CD4-positive, alpha-beta memory T cell (primary cell): ENCODE results near the gene PLCZ1. TPM values are rescaled to one million over a fixed set of nuclear protein-coding genes. Genes with fewer than 3 reads are reported as not detected.

Source experiments
- CTCF ChIA-PET: fragments of 350-600 bp; sonication (Branson Sonifier 250); formaldehyde crosslinking; loops from one replicate; lab custom pipeline; 2021; ENCODE audit warnings: inconsistent platforms; ENCODE audit not compliant: partially characterized antibody; lab: Charles Lee
- POLR2A ChIA-PET: fragments of 350-600 bp; sonication (Branson Sonifier 250); formaldehyde crosslinking; loops from one replicate; lab custom pipeline; 2021; ENCODE audit not compliant: partially characterized antibody; lab: Charles Lee
- DNase-seq, 5 donors: peaks; one replicate each; pipeline versions ENCODE4 v3.0.0 to v3.0.0-alpha.2; 2020 to 2022; ENCODE audit warnings: mixed read lengths in 1 of 5
- H3K27ac ChIP-seq: one replicate; pipeline ENCODE4 v1.7.0; 2013; ENCODE audit warnings: low read depth, low read length
- H3K27me3 ChIP-seq: 2 replicates; pipeline ENCODE4 v1.7.0; 2013; ENCODE audit warnings: mild to moderate bottlenecking, low read length, moderate library complexity; ENCODE audit not compliant: insufficient read depth
- H3K36me3 ChIP-seq: 2 replicates; pipeline ENCODE4 v1.7.0; 2013; ENCODE audit warnings: mild to moderate bottlenecking, low read length, moderate library complexity; ENCODE audit not compliant: insufficient read depth
- H3K4me1 ChIP-seq: 2 replicates; pipeline ENCODE4 v1.7.0; 2013; ENCODE audit warnings: mild to moderate bottlenecking, low read length, moderate library complexity; ENCODE audit not compliant: insufficient read depth
- H3K4me3 ChIP-seq, 2 donors: one replicate each; pipeline ENCODE4 v1.7.0; 2013; ENCODE audit warnings: low read length in 2 of 2, mild to moderate bottlenecking in 1 of 2
- H3K9me3 ChIP-seq, 2 donors: one replicate each; pipeline ENCODE4 v1.7.0; 2013; ENCODE audit warnings: low read length in 2 of 2, control low read depth in 1 of 2; ENCODE audit not compliant: control insufficient read depth in 1 of 2
- H3K27ac Mint-ChIP-seq, 7 donors: one replicate each; pipeline ENCODE4 v1.8.0; 2020 to 2021; ENCODE audit warnings: mixed read lengths in 7 of 7, mild to moderate bottlenecking in 6 of 7, inconsistent platforms in 3 of 7, moderate library complexity in 3 of 7
- H3K27me3 Mint-ChIP-seq, 2 donors: one replicate each; pipeline ENCODE4 v1.8.0; 2020 to 2021; ENCODE audit warnings: mixed read lengths in 2 of 2
- H3K36me3 Mint-ChIP-seq, 2 donors: one replicate each; pipeline ENCODE4 v1.8.0; 2020 to 2021; ENCODE audit warnings: mixed read lengths in 2 of 2, inconsistent platforms in 1 of 2, mild to moderate bottlenecking in 1 of 2
- H3K4me1 Mint-ChIP-seq, 4 donors: one replicate each; pipeline ENCODE4 v1.8.0; 2020 to 2021; ENCODE audit warnings: mixed read lengths in 4 of 4, mild to moderate bottlenecking in 1 of 4
- H3K4me3 Mint-ChIP-seq, 8 donors: one replicate each; pipeline ENCODE4 v1.8.0; 2020 to 2021; ENCODE audit warnings: mixed read lengths in 8 of 8, mild to moderate bottlenecking in 7 of 8, moderate library complexity in 6 of 8, inconsistent platforms in 3 of 8
- H3K9me3 Mint-ChIP-seq, 8 donors: one replicate each; pipeline ENCODE4 v1.8.0; 2020 to 2021; ENCODE audit warnings: mixed read lengths in 8 of 8, mild to moderate bottlenecking in 5 of 8, inconsistent platforms in 3 of 8, moderate library complexity in 1 of 8
- intact Hi-C: fragments of 100-400 bp; cut with micrococcal nuclease; formaldehyde crosslinking; loops from one replicate; pipeline ENCODE4 v1.15.1; 2023
- polyA plus RNA-seq, 2 donors: library from polyadenylated mRNA; unstranded; fragments of 300-500 nt; fragmentation: Illumina TruSeq; gene quantifications; one replicate each; pipeline ENCODE4 v1.2.3, GENCODE V29; 2021
- total RNA-seq, 2 experiments: library from RNA; stranded (reverse); gene quantifications; one replicate each; pipeline ENCODE4 v1.2.3, GENCODE V29; 2021

PLCZ1 gene
- total and polyA plus RNA-seq, 4 experiments from 2014 or later, result not detected

GRCh38 chr12:18752947-18753346 is 15.1 kb upstream of the PLCZ1 start:
- H3K4me1 Mint-ChIP-seq, result no peaks in the 10 kb centered on the region
- no peak overlapping the region for H3K4me3 Mint-ChIP-seq
- H3K9me3 Mint-ChIP-seq, result no peaks in the 10 kb centered on the region
- Histone ChIP-seq H3K36me3 (no peaks in the 10 kb centered on the region), H3K4me1 (no peaks in the 10 kb centered on the region), H3K4me3 (no peak overlapping the region), H3K27ac (no peak overlapping the region), H3K27me3 (no peaks in the 10 kb centered on the region), H3K9me3 (no peaks in the 10 kb centered on the region)
- H3K36me3 Mint-ChIP-seq, result no peaks in the 10 kb centered on the region
- ChIA-PET POLR2A (no interaction called here), CTCF (no interaction called here)
- DNase-seq, result no peak
- H3K27ac Mint-ChIP-seq, result no peak overlapping the region
- H3K27me3 Mint-ChIP-seq, result no peaks in the 10 kb centered on the region
- intact Hi-C loops, result no loop called here

GRCh38 chr12:18752280-18752920 is 14.6 kb upstream of the PLCZ1 start:
- CTCF ChIA-PET, result no interaction called here
- Histone ChIP-seq H3K36me3 (no peaks in the 10 kb centered on the region), H3K27ac (no peak overlapping the region), H3K9me3 (no peaks in the 10 kb centered on the region), H3K4me1 (no peaks in the 10 kb centered on the region), H3K27me3 (no peaks in the 10 kb centered on the region), H3K4me3 (no peak overlapping the region)
- Mint-ChIP-seq H3K27ac (no peak overlapping the region), H3K4me1 (no peaks in the 10 kb centered on the region), H3K36me3 (no peaks in the 10 kb centered on the region), H3K27me3 (no peaks in the 10 kb centered on the region), H3K9me3 (no peaks in the 10 kb centered on the region), H3K4me3 (no peak overlapping the region)
- intact Hi-C loops, result no loop called here
- POLR2A ChIA-PET, result no interaction called here
- DNase-seq, result no peak

GRCh38 chr12:18751866-18752265 is 14.1 kb upstream of the PLCZ1 start:
- intact Hi-C loops, result no loop called here
- Histone ChIP-seq H3K36me3 (no peaks in the 10 kb centered on the region), H3K9me3 (no peaks in the 10 kb centered on the region), H3K4me3 (no peak overlapping the region), H3K27ac (no peak overlapping the region), H3K4me1 (no peaks in the 10 kb centered on the region), H3K27me3 (no peaks in the 10 kb centered on the region)
- no peak overlapping the region for H3K27ac Mint-ChIP-seq
- H3K9me3 Mint-ChIP-seq, result no peaks in the 10 kb centered on the region
- ChIA-PET POLR2A (no interaction called here), CTCF (no interaction called here)
- no peaks in the 10 kb centered on the region for H3K27me3 Mint-ChIP-seq
- H3K4me1 Mint-ChIP-seq, result no peaks in the 10 kb centered on the region
- no peak for DNase-seq
- no peak overlapping the region for H3K4me3 Mint-ChIP-seq
- H3K36me3 Mint-ChIP-seq, result no peaks in the 10 kb centered on the region

GRCh38 chr12:18750085-18750484 is 12.3 kb upstream of the PLCZ1 start:
- Histone ChIP-seq H3K9me3 (no peaks in the 10 kb centered on the region), H3K36me3 (no peaks in the 10 kb centered on the region), H3K4me1 (no peaks in the 10 kb centered on the region), H3K27me3 (no peaks in the 10 kb centered on the region), H3K27ac (no peak overlapping the region), H3K4me3 (no peak overlapping the region)
- no peaks in the 10 kb centered on the region for H3K4me1 Mint-ChIP-seq
- POLR2A ChIA-PET, result no interaction called here
- no peak overlapping the region for H3K27ac Mint-ChIP-seq
- H3K27me3 Mint-ChIP-seq, result no peaks in the 10 kb centered on the region
- intact Hi-C loops, result no loop called here
- H3K36me3 Mint-ChIP-seq, result no peaks in the 10 kb centered on the region
- H3K4me3 Mint-ChIP-seq, result no peak overlapping the region
- no peak for DNase-seq
- CTCF ChIA-PET, result no interaction called here
- H3K9me3 Mint-ChIP-seq, result peaks cover 0 to 4% (median 0%) of the 10 kb centered on the region in 8 donors

GRCh38 chr12:18749386-18749957 is 11.7 kb upstream of the PLCZ1 start:
- intact Hi-C loops, result no loop called here
- Mint-ChIP-seq H3K4me1 (no peaks in the 10 kb centered on the region), H3K27me3 (no peaks in the 10 kb centered on the region), H3K27ac (no peak overlapping the region), H3K4me3 (no peak overlapping the region), H3K9me3 (peaks cover 0 to 4% (median 0%) of the 10 kb centered on the region in 8 donors), H3K36me3 (no peaks in the 10 kb centered on the region)
- no peaks in the 10 kb centered on the region for H3K27me3 ChIP-seq
- H3K9me3 ChIP-seq, result no peaks in the 10 kb centered on the region
- ChIA-PET POLR2A (no interaction called here), CTCF (no interaction called here)
- no peak overlapping the region for H3K4me3 ChIP-seq
- no peak overlapping the region for H3K27ac ChIP-seq
- no peaks in the 10 kb centered on the region for H3K4me1 ChIP-seq
- DNase-seq, result no peak
- H3K36me3 ChIP-seq, result no peaks in the 10 kb centered on the region

GRCh38 chr12:18747895-18748294 is 10.1 kb upstream of the PLCZ1 start:
- peaks cover 0 to 4% (median 0%) of the 10 kb centered on the region in 8 donors for H3K9me3 Mint-ChIP-seq
- Histone ChIP-seq H3K27ac (no peak overlapping the region), H3K27me3 (no peaks in the 10 kb centered on the region), H3K4me1 (no peaks in the 10 kb centered on the region), H3K4me3 (no peak overlapping the region), H3K36me3 (no peaks in the 10 kb centered on the region), H3K9me3 (no peaks in the 10 kb centered on the region)
- H3K36me3 Mint-ChIP-seq, result no peaks in the 10 kb centered on the region
- ChIA-PET CTCF (no interaction called here), POLR2A (no interaction called here)
- no peak for DNase-seq
- intact Hi-C loops, result no loop called here
- no peak overlapping the region for H3K27ac Mint-ChIP-seq
- no peaks in the 10 kb centered on the region for H3K27me3 Mint-ChIP-seq
- no peak overlapping the region for H3K4me3 Mint-ChIP-seq
- H3K4me1 Mint-ChIP-seq, result no peaks in the 10 kb centered on the region

GRCh38 chr12:18731156-18731555 is 6.7 kb downstream of the PLCZ1 start:
- Mint-ChIP-seq H3K27ac (no peak overlapping the region), H3K9me3 (peaks cover 0 to 14% (median 6%) of the 10 kb centered on the region in 8 donors)
- CTCF ChIA-PET, result no interaction called here

More at GRCh38 chr12:18731156-18731555, 6.7 kb downstream of the PLCZ1 start:
- Mint-ChIP-seq H3K4me3 (no peak overlapping the region), H3K36me3 (no peaks in the 10 kb centered on the region), H3K4me1 (no peaks in the 10 kb centered on the region), H3K27me3 (no peaks in the 10 kb centered on the region)
- no peak overlapping the region for H3K4me3 ChIP-seq
- no peaks in the 10 kb centered on the region for H3K4me1 ChIP-seq
- DNase-seq, result no peak
- H3K9me3 ChIP-seq, result no peaks in the 10 kb centered on the region
- intact Hi-C loops, result no loop called here
- H3K27ac ChIP-seq, result no peak overlapping the region
- H3K27me3 ChIP-seq, result no peaks in the 10 kb centered on the region
- POLR2A ChIA-PET, result no interaction called here
- H3K36me3 ChIP-seq, result no peaks in the 10 kb centered on the region
